Panc1 (cell line): ENCODE data around the gene TBC1D2B.

Experiments used
- POLR2AphosphoS5 ChIP-seq: IDR thresholded peaks from 2 replicates; pipeline ENCODE4 v1.6.1; 2012; ENCODE audit warnings: mild to moderate bottlenecking, low read depth, low read length, moderate library complexity
- TF ChIP-seq, protein P1 (sequence below): fragments of 450-650 bp; IDR thresholded peaks from 2 replicates; pipeline ENCODE4 v1.5.1; 2017; ENCODE audit warnings: mild to moderate bottlenecking

DNA sequence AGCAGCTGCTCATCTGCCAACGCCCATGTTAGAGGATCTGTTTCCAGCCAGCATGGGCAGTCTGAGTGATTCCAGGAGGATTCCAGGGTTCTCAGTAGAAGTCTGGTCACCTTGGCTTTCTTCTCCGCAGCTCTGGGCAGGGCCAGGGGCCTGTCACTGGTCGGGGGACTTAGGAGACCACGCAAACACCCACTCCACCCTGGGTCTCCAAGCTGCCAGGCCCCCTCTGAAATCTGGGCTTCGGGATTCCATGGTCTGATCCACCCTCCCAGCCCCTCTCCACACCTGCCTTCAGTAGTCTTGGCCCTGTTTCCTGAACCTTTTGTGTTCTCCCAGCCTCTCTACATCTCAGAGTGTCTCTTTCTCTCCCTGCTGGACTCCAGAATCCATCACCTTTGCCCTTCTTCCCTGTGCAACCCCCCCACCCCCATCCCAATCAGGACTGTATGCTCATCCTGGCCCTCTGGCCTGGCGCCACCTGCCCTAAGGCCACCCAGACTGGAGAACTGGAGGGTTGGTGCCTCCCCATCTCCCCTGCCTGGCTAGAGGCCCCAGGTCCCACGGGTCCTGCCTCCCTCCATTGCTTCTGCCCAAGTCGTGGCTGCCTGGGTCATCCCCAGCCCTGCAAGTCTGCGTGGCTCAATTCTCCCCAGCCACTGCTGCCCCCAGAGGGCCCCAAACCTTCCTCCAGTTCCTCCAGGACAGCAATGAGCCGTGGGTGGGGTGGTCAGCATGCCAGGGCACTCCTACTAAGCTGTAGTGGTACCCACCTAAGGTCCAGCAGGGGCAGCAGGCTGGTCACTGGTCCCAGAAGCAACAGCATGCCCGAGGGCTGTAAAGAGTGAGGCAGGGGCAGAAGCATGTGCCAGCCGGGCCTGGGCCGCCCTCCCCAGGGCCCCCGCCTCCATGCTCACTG, 102.8 kb downstream of the TBC1D2B start:
- TF ChIP-seq, protein P1, sequence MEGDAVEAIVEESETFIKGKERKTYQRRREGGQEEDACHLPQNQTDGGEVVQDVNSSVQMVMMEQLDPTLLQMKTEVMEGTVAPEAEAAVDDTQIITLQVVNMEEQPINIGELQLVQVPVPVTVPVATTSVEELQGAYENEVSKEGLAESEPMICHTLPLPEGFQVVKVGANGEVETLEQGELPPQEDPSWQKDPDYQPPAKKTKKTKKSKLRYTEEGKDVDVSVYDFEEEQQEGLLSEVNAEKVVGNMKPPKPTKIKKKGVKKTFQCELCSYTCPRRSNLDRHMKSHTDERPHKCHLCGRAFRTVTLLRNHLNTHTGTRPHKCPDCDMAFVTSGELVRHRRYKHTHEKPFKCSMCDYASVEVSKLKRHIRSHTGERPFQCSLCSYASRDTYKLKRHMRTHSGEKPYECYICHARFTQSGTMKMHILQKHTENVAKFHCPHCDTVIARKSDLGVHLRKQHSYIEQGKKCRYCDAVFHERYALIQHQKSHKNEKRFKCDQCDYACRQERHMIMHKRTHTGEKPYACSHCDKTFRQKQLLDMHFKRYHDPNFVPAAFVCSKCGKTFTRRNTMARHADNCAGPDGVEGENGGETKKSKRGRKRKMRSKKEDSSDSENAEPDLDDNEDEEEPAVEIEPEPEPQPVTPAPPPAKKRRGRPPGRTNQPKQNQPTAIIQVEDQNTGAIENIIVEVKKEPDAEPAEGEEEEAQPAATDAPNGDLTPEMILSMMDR, result no peak
- TF ChIP-seq POLR2AphosphoS5, result no peak
